ENCODE measurements around the gene COL27A1. TPM values are rescaled to one million over a fixed set of nuclear protein-coding genes. Genes with fewer than 3 reads are reported as not detected.
"Not testable (repeated sequence)": the region's sequence is repeated elsewhere in the genome, so short reads cannot be mapped to it uniquely, and the experiment has no call there.

Gene COL27A1
- total RNA-seq, 1 experiment from 2014 or later = 3.1 TPM

- DNase-seq (ENCODE audit: low read depth); in situ Hi-C loops (cut with HindIII; ENCODE audit: low pct_unique_long_range_greater_than_20kb, low sequenced_read_pairs): not testable (repeated sequence)
Observed at GRCh38 chr9:114328937-114329624, 173.7 kb downstream of the COL27A1 start.

- DNase-seq (ENCODE audit: low read depth); in situ Hi-C loops (cut with HindIII; ENCODE audit: low pct_unique_long_range_greater_than_20kb, low sequenced_read_pairs): not testable (repeated sequence)
Observed at GRCh38 chr9:114329625-114330022, 174.3 kb downstream of the COL27A1 start, which contains the start of gene ORM2. TSS of gene ORM2 (plus strand) at chr9:114329869. CDS start at chr9:114329905, 36 bp downstream.

- DNase-seq (ENCODE audit: low read depth) = no peak
- in situ Hi-C loops (cut with HindIII; ENCODE audit: low pct_unique_long_range_greater_than_20kb, low sequenced_read_pairs) = no loop called here
Observed at GRCh38 chr9:114330636-114331035, 175.3 kb downstream of the COL27A1 start.

- DNase-seq (ENCODE audit: low read depth); in situ Hi-C loops (cut with HindIII; ENCODE audit: low pct_unique_long_range_greater_than_20kb, low sequenced_read_pairs): not testable (repeated sequence)
Observed at GRCh38 chr9:114331229-114332195, 176.2 kb downstream of the COL27A1 start.

GRCh38 chr9:114332474-114333040 lies 177.2 kb downstream of the COL27A1 start:
- DNase-seq (ENCODE audit: low read depth); in situ Hi-C loops (cut with HindIII; ENCODE audit: low pct_unique_long_range_greater_than_20kb, low sequenced_read_pairs): not testable (repeated sequence)

- in situ Hi-C loops (cut with HindIII; ENCODE audit: low pct_unique_long_range_greater_than_20kb, low sequenced_read_pairs); DNase-seq (ENCODE audit: low read depth): not testable (repeated sequence)
Observed at GRCh38 chr9:114333718-114334117, 178.4 kb downstream of the COL27A1 start.

GRCh38 chr9:114334490-114334889 lies 179.2 kb downstream of the COL27A1 start:
- DNase-seq (ENCODE audit: low read depth) = no peak
- in situ Hi-C loops (cut with HindIII; ENCODE audit: low pct_unique_long_range_greater_than_20kb, low sequenced_read_pairs) = no loop called here

GRCh38 chr9:114335745-114336144 lies 180.4 kb downstream of the COL27A1 start:
- DNase-seq (ENCODE audit: low read depth) = no peak
- in situ Hi-C loops (cut with HindIII; ENCODE audit: low pct_unique_long_range_greater_than_20kb, low sequenced_read_pairs) = no loop called here

GRCh38 chr9:114336157-114336556 lies 180.8 kb downstream of the COL27A1 start:
- no peak for DNase-seq (ENCODE audit: low read depth)
- in situ Hi-C loops (cut with HindIII; ENCODE audit: low pct_unique_long_range_greater_than_20kb, low sequenced_read_pairs) = no loop called here

- no peak for DNase-seq (ENCODE audit: low read depth)
- in situ Hi-C loops (cut with HindIII; ENCODE audit: low pct_unique_long_range_greater_than_20kb, low sequenced_read_pairs) = no loop called here
Observed at GRCh38 chr9:114336699-114337395, 181.5 kb downstream of the COL27A1 start.

GRCh38 chr9:114338187-114338586 lies 182.8 kb downstream of the COL27A1 start:
- in situ Hi-C loops (cut with HindIII; ENCODE audit: low pct_unique_long_range_greater_than_20kb, low sequenced_read_pairs) = no loop called here
- no peak for DNase-seq (ENCODE audit: low read depth)

GRCh38 chr9:114339130-114339908 lies 184.0 kb downstream of the COL27A1 start:
- in situ Hi-C loops (cut with HindIII; ENCODE audit: low pct_unique_long_range_greater_than_20kb, low sequenced_read_pairs) = no loop called here

GRCh38 chr9:114341152-114341830 lies 186.0 kb downstream of the COL27A1 start:
- in situ Hi-C loops (cut with HindIII; ENCODE audit: low pct_unique_long_range_greater_than_20kb, low sequenced_read_pairs) = no loop called here
- no peak for DNase-seq (ENCODE audit: low read depth)

More at GRCh38 chr9:114339130-114339908, 184.0 kb downstream of the COL27A1 start:
- DNase-seq (ENCODE audit: low read depth) = peak; percentile 23

- DNase-seq (ENCODE audit: low read depth) = no peak
- in situ Hi-C loops (cut with HindIII; ENCODE audit: low pct_unique_long_range_greater_than_20kb, low sequenced_read_pairs) = no loop called here
Observed at GRCh38 chr9:114341991-114342390, 186.7 kb downstream of the COL27A1 start.

- in situ Hi-C loops (cut with HindIII; ENCODE audit: low pct_unique_long_range_greater_than_20kb, low sequenced_read_pairs) = no loop called here
- no peak for DNase-seq (ENCODE audit: low read depth)
Observed at GRCh38 chr9:114342755-114343440, 187.6 kb downstream of the COL27A1 start.

- DNase-seq (ENCODE audit: low read depth) = no peak
- in situ Hi-C loops (cut with HindIII; ENCODE audit: low pct_unique_long_range_greater_than_20kb, low sequenced_read_pairs) = no loop called here
Observed at GRCh38 chr9:114343471-114344187, 188.3 kb downstream of the COL27A1 start.

Measured in Caki2 (cell line).